GM12801 (cell line): ENCODE measurements around the gene GPRIN3.

Experiments used
- TF ChIP-seq, protein P1 (sequence below): IDR thresholded peaks from one replicate; pipeline ENCODE4 v1.5.1; 2011; ENCODE audit warnings: control low read depth; ENCODE audit not compliant: insufficient read length; ENCODE audit errors: extremely low read depth

GPRIN3 gene

DNA sequence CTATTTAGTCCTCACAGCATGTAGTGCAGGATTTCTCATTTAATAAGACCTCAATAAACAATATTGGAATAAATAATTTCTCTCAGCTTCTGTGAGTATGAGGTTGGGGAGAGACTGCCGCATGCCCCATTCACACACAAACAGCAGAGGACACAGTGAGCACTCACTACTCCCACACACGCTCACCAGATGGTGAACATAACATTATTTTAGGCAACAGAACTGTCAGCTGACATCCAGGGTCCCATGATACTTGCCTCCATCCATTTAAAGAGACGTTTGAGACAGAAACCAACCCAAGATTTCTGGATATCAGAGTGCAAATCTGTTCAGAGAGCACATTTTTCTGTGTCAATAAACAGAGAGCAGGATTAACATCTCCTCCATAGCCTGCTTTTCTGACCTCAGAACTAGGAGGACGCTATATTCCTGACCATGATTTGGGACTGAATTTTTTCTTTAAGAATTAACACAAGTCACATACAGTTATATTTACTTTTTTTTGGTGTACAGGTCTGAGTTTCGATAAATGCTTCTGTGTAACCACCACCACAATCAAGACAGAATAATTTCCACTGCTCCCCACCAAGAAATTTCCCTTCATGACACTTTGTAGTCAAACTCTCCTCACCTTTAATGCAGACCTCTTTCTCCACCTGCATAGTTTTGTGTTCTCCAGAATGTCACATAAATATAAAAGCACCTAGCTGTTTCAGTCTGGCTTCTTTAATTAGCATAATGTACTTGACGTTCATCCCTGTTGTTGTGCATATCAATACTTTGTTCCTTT, 16.7 kb downstream of the GPRIN3 start:
- TF ChIP-seq, protein P1, sequence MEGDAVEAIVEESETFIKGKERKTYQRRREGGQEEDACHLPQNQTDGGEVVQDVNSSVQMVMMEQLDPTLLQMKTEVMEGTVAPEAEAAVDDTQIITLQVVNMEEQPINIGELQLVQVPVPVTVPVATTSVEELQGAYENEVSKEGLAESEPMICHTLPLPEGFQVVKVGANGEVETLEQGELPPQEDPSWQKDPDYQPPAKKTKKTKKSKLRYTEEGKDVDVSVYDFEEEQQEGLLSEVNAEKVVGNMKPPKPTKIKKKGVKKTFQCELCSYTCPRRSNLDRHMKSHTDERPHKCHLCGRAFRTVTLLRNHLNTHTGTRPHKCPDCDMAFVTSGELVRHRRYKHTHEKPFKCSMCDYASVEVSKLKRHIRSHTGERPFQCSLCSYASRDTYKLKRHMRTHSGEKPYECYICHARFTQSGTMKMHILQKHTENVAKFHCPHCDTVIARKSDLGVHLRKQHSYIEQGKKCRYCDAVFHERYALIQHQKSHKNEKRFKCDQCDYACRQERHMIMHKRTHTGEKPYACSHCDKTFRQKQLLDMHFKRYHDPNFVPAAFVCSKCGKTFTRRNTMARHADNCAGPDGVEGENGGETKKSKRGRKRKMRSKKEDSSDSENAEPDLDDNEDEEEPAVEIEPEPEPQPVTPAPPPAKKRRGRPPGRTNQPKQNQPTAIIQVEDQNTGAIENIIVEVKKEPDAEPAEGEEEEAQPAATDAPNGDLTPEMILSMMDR = no peak

GRCh38 chr4:89289312-89289711, 18.3 kb downstream of the GPRIN3 start:
- TF ChIP-seq, protein P1 = no peak

DNA sequence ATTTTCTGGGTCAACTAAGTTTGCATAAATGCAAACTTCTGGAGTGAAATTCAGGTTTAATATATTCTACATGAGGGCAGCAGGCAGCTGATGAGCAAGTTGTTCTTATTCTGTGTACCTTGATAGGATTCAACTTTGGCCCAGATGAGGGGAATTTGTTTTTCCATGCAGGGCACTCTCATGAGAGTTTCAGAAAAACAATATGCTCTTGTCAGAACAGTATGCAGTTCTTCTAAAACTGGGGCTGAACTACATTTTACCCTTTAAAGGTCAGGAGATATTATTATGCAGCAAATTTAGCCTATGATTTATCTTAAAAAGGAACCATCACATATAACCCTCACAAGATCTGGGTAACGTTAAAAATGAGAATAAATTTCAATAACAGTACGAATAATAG, 19.2 kb downstream of the GPRIN3 start:
- TF ChIP-seq, protein P1 = no peak

DNA sequence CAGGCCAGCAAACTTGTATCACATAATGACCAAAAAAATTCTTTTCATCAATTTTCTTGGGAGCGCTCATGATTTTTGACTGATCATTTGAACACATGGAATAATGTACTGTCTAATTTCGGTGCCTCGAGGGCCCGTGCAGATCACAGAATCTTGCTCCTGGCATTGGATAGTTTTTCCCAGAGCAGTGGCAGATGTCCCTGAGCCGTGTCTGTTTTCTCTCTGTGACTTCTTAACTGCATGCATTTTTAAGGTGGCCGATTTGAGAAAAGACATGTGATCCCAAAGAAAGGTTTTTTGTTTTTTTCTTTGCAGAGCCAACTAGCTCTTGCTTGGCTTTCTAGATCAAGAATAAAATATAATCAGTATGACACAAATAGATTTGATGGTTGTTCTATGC, 19.7 kb downstream of the GPRIN3 start:
- TF ChIP-seq, protein P1 = no peak

DNA sequence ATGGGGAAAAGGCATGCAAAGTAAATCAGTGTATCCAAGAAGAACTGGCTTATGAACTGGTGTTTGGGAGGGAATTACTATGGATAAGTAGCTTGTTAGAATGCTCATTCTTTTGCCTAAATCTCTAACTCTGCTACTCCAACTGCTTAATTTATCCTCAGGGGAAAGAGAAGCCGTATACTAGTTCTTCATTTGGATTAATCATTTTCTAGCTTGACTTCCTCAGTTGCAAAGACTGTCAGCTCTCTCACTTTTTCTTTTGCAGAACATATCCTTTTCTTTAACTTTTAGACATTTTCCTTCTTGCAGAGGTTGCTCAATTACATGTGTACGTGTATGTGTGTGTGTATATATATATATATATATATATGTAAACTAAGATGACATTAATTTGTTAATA, 21.9 kb downstream of the GPRIN3 start:
- TF ChIP-seq, protein P1 = no peak

- TF ChIP-seq, protein P1 = no peak
Observed at GRCh38 chr4:89284828-89285227, 22.8 kb downstream of the GPRIN3 start.

DNA sequence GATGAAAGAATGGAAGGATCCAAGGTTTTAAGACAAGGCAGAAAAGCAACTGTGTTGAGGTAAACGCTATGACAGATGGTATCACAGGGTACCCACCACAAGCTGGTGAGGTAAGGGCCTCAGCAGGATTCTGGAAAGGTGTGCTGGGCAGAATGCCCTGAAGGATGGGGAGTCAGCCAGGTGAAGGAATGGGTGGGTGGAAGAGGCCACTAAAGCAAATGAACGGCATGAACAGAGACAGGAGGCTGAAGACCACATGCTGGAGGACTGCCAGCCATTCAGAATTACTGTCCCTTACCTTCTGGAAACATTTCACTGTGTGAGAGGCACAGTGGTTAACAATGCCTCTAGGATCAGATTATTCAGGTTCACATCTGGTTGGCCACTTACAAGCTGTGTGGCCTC, 23.6 kb downstream of the GPRIN3 start:
- TF ChIP-seq, protein P1 = no peak
